Gastrocnemius medialis (tissue), 4 donors: ENCODE results near the gene MTTP. TPM values are rescaled to one million over a fixed set of nuclear protein-coding genes. Genes with fewer than 3 reads are reported as not detected.

Experiments
- ATAC-seq, 2 donors: fragments of 150-250 bp; one replicate each; pipeline ENCODE4 v1.9.1; 2016
- DNase-seq, 2 donors: peaks; one replicate each; pipeline ENCODE4 v3.0.0-alpha.2; 2019
- H3K27ac ChIP-seq, 4 donors: fragments of 200-600 bp; sonication (generic); 1 replicate in 1 of 4; 2 replicates in 3 of 4; pipeline ENCODE4 v1.5.1; 2016 to 2018; ENCODE audit warnings: mild to moderate bottlenecking in 2 of 4, moderate library complexity in 1 of 4
- H3K27me3 ChIP-seq, 3 donors: fragments of 200-600 bp; sonication (generic) in 2 of 3; 1 replicate in 1 of 3; 2 replicates in 2 of 3; pipeline versions ENCODE4 v1.5.1 to v1.6.0; 2016 to 2019; ENCODE audit warnings: mild to moderate bottlenecking in 1 of 3, moderate library complexity in 1 of 3
- H3K36me3 ChIP-seq, 2 donors: fragments of 200-600 bp; sonication (generic) in 1 of 2; one replicate each; pipeline ENCODE4 v1.5.1; 2017 to 2018
- H3K4me1 ChIP-seq, 2 donors: fragments of 200-600 bp; sonication (generic) in 1 of 2; one replicate each; pipeline ENCODE4 v1.5.1; 2016 to 2017; ENCODE audit warnings: mild to moderate bottlenecking in 2 of 2
- H3K4me3 ChIP-seq, 4 donors: fragments of 200-600 bp; sonication (generic) in 3 of 4; 1 replicate in 1 of 4; 2 replicates in 3 of 4; pipeline ENCODE4 v1.5.1; 2016 to 2019; ENCODE audit warnings: mild to moderate bottlenecking in 2 of 4
- H3K9me3 ChIP-seq, 3 donors: fragments of 200-600 bp; sonication (generic) in 2 of 3; 1 replicate in 1 of 3; 2 replicates in 2 of 3; pipeline ENCODE4 v1.5.1; 2016 to 2019
- CTCF ChIP-seq, 5 experiments: fragments of 450-650 bp in 3 of 5; fragments of 200-600 bp in 2 of 5; sonication (generic) in 2 of 5; IDR thresholded peaks in 4 of 5; conservative IDR thresholded peaks in 1 of 5; 1 replicate in 4 of 5; 2 replicates in 1 of 5; pipeline ENCODE4 v1.5.1; 2016 to 2019; ENCODE audit warnings: antibody characterized with exemption in 5 of 5, mild to moderate bottlenecking in 3 of 5, moderate library complexity in 3 of 5
- POLR2A ChIP-seq, 2 donors: fragments of 450-650 bp; IDR thresholded peaks; one replicate each; pipeline ENCODE4 v1.6.1; 2017; ENCODE audit warnings: antibody characterized with exemption in 2 of 2, mild to moderate bottlenecking in 2 of 2, moderate library complexity in 2 of 2
- in situ Hi-C, 4 donors: fragments of 200-750 bp; cut with MboI; loops; one replicate each; pipeline versions ENCODE4 v1.15.0 to v1.8.0; 2017; ENCODE audit warnings: low sequenced_read_pairs in 4 of 4
- intact Hi-C: fragments of 100-400 bp; cut with DNase I; formaldehyde crosslinking; loops from one replicate; pipeline ENCODE4 v1.15.1; 2023; ENCODE audit warnings: low total_unique reads
- total RNA-seq, 4 donors: library from RNA; depleted of rRNA; stranded (reverse); fragments of >200 nt; gene quantifications; one replicate each; pipeline versions ENCODE4 v1.1.0 to v1.2.3, GENCODE V29; 2016

MTTP gene
- total RNA-seq, 4 donors from 2014 or later: 0.33 to 0.63 (median 0.59) TPM; not detected in 1

GRCh38 chr4:99610605-99611175 is 36.1 kb downstream of the MTTP start:
- no peak for DNase-seq
- H3K4me3 ChIP-seq: peak overlapping the region in 1 of 4 donors; percentile 3
- TF ChIP-seq POLR2A (IDR thresholded peaks at IDR 0.05) (no peak), CTCF (IDR thresholded peaks at IDR 0.05 in 4 of 5, conservative IDR thresholded peaks at IDR 0.05 in 1 of 5) (no peak)
- in situ Hi-C loops (no loop called here), intact Hi-C loops (loop anchor here (5.0 kb wide), 1 partner anchor 48 kb away; the partner anchor contains the start of gene TRMT10A)
- H3K9me3 ChIP-seq: no peaks in the 10 kb centered on the region
- no peaks in the 10 kb centered on the region for H3K27me3 ChIP-seq
- H3K27ac ChIP-seq: no peak overlapping the region
- no peaks in the 10 kb centered on the region for H3K36me3 ChIP-seq
- H3K4me1 ChIP-seq: peaks cover 28 to 33% of the 10 kb centered on the region in 2 donors
- no peak for ATAC-seq

- H3K36me3 ChIP-seq: no peaks in the 10 kb centered on the region
- ATAC-seq (peak; percentile 94 to 97), DNase-seq (peak in 1 of 2 donors; percentile 26)
- H3K9me3 ChIP-seq: no peaks in the 10 kb centered on the region
- H3K4me1 ChIP-seq: peaks cover 33 to 43% of the 10 kb centered on the region in 2 donors
- no peaks in the 10 kb centered on the region for H3K27me3 ChIP-seq
- peak overlapping the region in 3 of 4 donors; percentile 16 to 49 (median 19) for H3K27ac ChIP-seq
- intact Hi-C loops: loop anchor here (5.0 kb wide), 1 partner anchor 50 kb away; the partner anchor contains the start of gene TRMT10A
- no peak overlapping the region for H3K4me3 ChIP-seq
- TF ChIP-seq POLR2A (IDR thresholded peaks at IDR 0.05): no peak
- TF ChIP-seq CTCF (IDR thresholded peaks at IDR 0.05 in 4 of 5, conservative IDR thresholded peaks at IDR 0.05 in 1 of 5): no peak
- in situ Hi-C loops: no loop called here
Observed at GRCh38 chr4:99612281-99612680, 37.7 kb downstream of the MTTP start.

GRCh38 chr4:99612704-99613103 is 38.1 kb downstream of the MTTP start:
- Histone ChIP-seq H3K4me3 (no peak overlapping the region), H3K36me3 (no peaks in the 10 kb centered on the region), H3K27me3 (no peaks in the 10 kb centered on the region), H3K27ac (peak overlapping the region in 1 of 4 donors; percentile 19), H3K9me3 (no peaks in the 10 kb centered on the region), H3K4me1 (peaks cover 33 to 43% of the 10 kb centered on the region in 2 donors)
- ATAC-seq: no peak
- no peak for DNase-seq
- intact Hi-C loops (loop anchor here (5.0 kb wide), 1 partner anchor 50 kb away; the partner anchor contains the start of gene TRMT10A), in situ Hi-C loops (no loop called here)
- TF ChIP-seq POLR2A (IDR thresholded peaks at IDR 0.05) (no peak), CTCF (IDR thresholded peaks at IDR 0.05 in 4 of 5, conservative IDR thresholded peaks at IDR 0.05 in 1 of 5) (no peak)

- H3K36me3 ChIP-seq: no peaks in the 10 kb centered on the region
- H3K9me3 ChIP-seq: no peaks in the 10 kb centered on the region
- DNase-seq (no peak), ATAC-seq (no peak)
- in situ Hi-C loops (no loop called here), intact Hi-C loops (loop anchor here (5.0 kb wide), 1 partner anchor 52 kb away; the partner anchor contains the start of gene TRMT10A)
- no peak overlapping the region for H3K4me3 ChIP-seq
- H3K27me3 ChIP-seq: no peaks in the 10 kb centered on the region
- TF ChIP-seq POLR2A (IDR thresholded peaks at IDR 0.05) (no peak), CTCF (IDR thresholded peaks at IDR 0.05 in 4 of 5, conservative IDR thresholded peaks at IDR 0.05 in 1 of 5) (no peak)
- peaks cover 33 to 43% of the 10 kb centered on the region in 2 donors for H3K4me1 ChIP-seq
- H3K27ac ChIP-seq: peak overlapping the region in 2 of 4 donors; percentile 48 to 64
Observed at GRCh38 chr4:99614491-99614890, 39.9 kb downstream of the MTTP start.
